B cell (primary cell): ENCODE data around the gene FAM43A. TPM values are rescaled to one million over a fixed set of nuclear protein-coding genes. Genes with fewer than 3 reads are reported as not detected.

Experiments
- ATAC-seq: fragments of 200-7000 bp; cut with Tn5 transposase; one replicate; pipeline ENCODE4 v1.10.0; 2021; ENCODE audit warnings: low read depth, mild to moderate bottlenecking, moderate number of reproducible peaks, moderate library complexity
- CTCF ChIA-PET: fragments of 350-600 bp; sonication (Branson Sonifier 250); formaldehyde crosslinking; loops from one replicate; lab custom pipeline; 2021; ENCODE audit warnings: antibody characterized with exemption, inconsistent platforms; lab: Charles Lee
- POLR2A ChIA-PET: fragments of 350-600 bp; sonication (Branson Sonifier 250); formaldehyde crosslinking; loops from one replicate; lab custom pipeline; 2021; ENCODE audit warnings: antibody characterized with exemption; lab: Charles Lee
- DNase-seq: peaks from one replicate; pipeline ENCODE4 v3.0.0; 2013
- H2AFZ ChIP-seq: 2 replicates; pipeline ENCODE4 v1.6.1; 2012; ENCODE audit warnings: mild to moderate bottlenecking, low read depth, low read length; ENCODE audit not compliant: insufficient read depth, poor library complexity, severe bottlenecking
- H3K27ac ChIP-seq, 2 donors: 1 replicate in 1 of 2; 2 replicates in 1 of 2; pipeline ENCODE4 v1.5.1; 2012 to 2013; ENCODE audit warnings: low read length in 2 of 2, mild to moderate bottlenecking in 2 of 2, moderate library complexity in 1 of 2
- H3K27me3 ChIP-seq, 4 experiments: fragments of 200-600 bp in 1 of 4; sonication (generic) in 1 of 4; replicated peaks in 1 of 4; 1 replicate in 2 of 4; 2 replicates in 2 of 4; pipeline versions ENCODE4 v1.6.1 to v1.7.0; 2013 to 2016; ENCODE audit warnings: low read length in 3 of 4, mild to moderate bottlenecking in 2 of 4, mixed read lengths in 1 of 4, moderate library complexity in 1 of 4; ENCODE audit not compliant: insufficient read depth in 4 of 4, control insufficient read depth in 3 of 4; ENCODE audit errors: control extremely low read depth in 1 of 4
- H3K36me3 ChIP-seq, 2 experiments: replicated peaks in 1 of 2; 1 replicate in 1 of 2; 2 replicates in 1 of 2; pipeline versions ENCODE4 v1.6.1 to v1.7.1; 2013; ENCODE audit warnings: low read length in 1 of 2; ENCODE audit not compliant: insufficient read depth in 2 of 2, control insufficient read depth in 1 of 2; ENCODE audit errors: control extremely low read depth in 1 of 2, extremely low read depth in 1 of 2
- H3K4me1 ChIP-seq, 2 donors: fragments of 200-600 bp in 1 of 2; sonication (generic) in 1 of 2; 1 replicate in 1 of 2; 2 replicates in 1 of 2; pipeline versions ENCODE4 v1.5.1 to v1.6.1; 2013 to 2017; ENCODE audit warnings: low read length in 2 of 2; ENCODE audit not compliant: control insufficient read depth in 2 of 2, insufficient read depth in 2 of 2
- H3K4me2 ChIP-seq: replicated peaks from 2 replicates; pipeline ENCODE3; 2012; ENCODE audit warnings: mild to moderate bottlenecking, low read depth, low read length; ENCODE audit not compliant: poor library complexity, severe bottlenecking
- H3K4me3 ChIP-seq, 5 experiments: fragments of 200-600 bp in 1 of 5; sonication (generic) in 1 of 5; 1 replicate in 3 of 5; 2 replicates in 2 of 5; pipeline versions ENCODE4 v1.5.1 to v1.7.0; 2011 to 2016; ENCODE audit warnings: low read length in 4 of 5, mild to moderate bottlenecking in 4 of 5, low read depth in 2 of 5, control low read depth in 1 of 5, moderate library complexity in 1 of 5; ENCODE audit not compliant: insufficient read depth in 1 of 5; ENCODE audit errors: control extremely low read depth in 1 of 5, extremely low read depth in 1 of 5
- H3K79me2 ChIP-seq: fragments of 200-600 bp; sonication (generic); one replicate; pipeline ENCODE4 v1.6.0; 2016; ENCODE audit warnings: low read length; ENCODE audit not compliant: control insufficient read depth, insufficient read depth
- H3K9ac ChIP-seq: fragments of 200-600 bp; sonication (generic); 2 replicates; pipeline ENCODE4 v1.6.1; 2017; ENCODE audit warnings: mild to moderate bottlenecking, low read length, moderate library complexity
- H3K9me3 ChIP-seq, 3 donors: one replicate each; pipeline versions ENCODE4 v1.6.1 to v1.7.1; 2013; ENCODE audit warnings: low read length in 2 of 3; ENCODE audit not compliant: control insufficient read depth in 2 of 3, insufficient read depth in 1 of 3; ENCODE audit errors: control extremely low read depth in 1 of 3
- H4K20me1 ChIP-seq: 2 replicates; pipeline ENCODE4 v1.6.0; 2012; ENCODE audit warnings: mild to moderate bottlenecking, low read length; ENCODE audit not compliant: insufficient read depth, control insufficient read depth, poor library complexity, severe bottlenecking
- H3K27ac Mint-ChIP-seq: one replicate; pipeline ENCODE4 v1.8.0; 2021; ENCODE audit warnings: mixed read lengths
- H3K27me3 Mint-ChIP-seq: one replicate; pipeline ENCODE4 v1.8.0; 2021; ENCODE audit warnings: mixed read lengths
- H3K4me1 Mint-ChIP-seq: one replicate; pipeline ENCODE4 v1.8.0; 2021; ENCODE audit warnings: mixed read lengths
- H3K4me3 Mint-ChIP-seq: one replicate; pipeline ENCODE4 v1.8.0; 2021; ENCODE audit warnings: mixed read lengths
- H3K9me3 Mint-ChIP-seq: one replicate; pipeline ENCODE4 v1.8.0; 2022; ENCODE audit warnings: mixed read lengths; ENCODE audit not compliant: insufficient read depth
- CTCF ChIP-seq: fragments of 200-600 bp; IDR thresholded peaks from one replicate; pipeline ENCODE4 v1.8.0; 2022; ENCODE audit warnings: antibody characterized with exemption, mild to moderate bottlenecking
- EZH2 ChIP-seq: IDR thresholded peaks from 2 replicates; pipeline ENCODE4 v1.6.1; 2012; ENCODE audit warnings: borderline replicate concordance, low read depth, mild to moderate bottlenecking, moderate library complexity, low read length; ENCODE audit not compliant: insufficient read depth, poor library complexity, severe bottlenecking
- WGBS: methylation state at CpG from one replicate; pipeline ENCODE4 v1.1.5; 2013; ENCODE audit warnings: missing lambda C conversion rate; ENCODE audit not compliant: insufficient coverage; 5-methylcytosine and 5-hydroxymethylcytosine counted together
- intact Hi-C: fragments of 100-400 bp; cut with micrococcal nuclease; formaldehyde crosslinking; loops from one replicate; pipeline ENCODE4 v1.10.0; 2022
- polyA plus RNA-seq: library from polyadenylated mRNA; depleted of rRNA; stranded (reverse); fragments of >200 nt; gene quantifications from 2 replicates; pipeline ENCODE4 v1.2.3, GENCODE V29; 2012
- total RNA-seq, 2 donors: library from RNA; stranded (reverse); fragments of 120-200 nt in 1 of 2; gene quantifications; 1 replicate in 1 of 2; 2 replicates in 1 of 2; pipeline versions ENCODE4 v1.2.3 to v1.2.4, GENCODE V29; 2013 to 2022

Gene FAM43A
- total and polyA plus RNA-seq, 2 donors (not counting 1 experiment from before 2014, with no cell fraction given), result 17.1 to 78.6 TPM

GRCh38 chr3:194705227-194705626 lies 19.5 kb downstream of the FAM43A start:
- no peak overlapping the region for H3K9ac ChIP-seq
- no peak overlapping the region for H2AFZ ChIP-seq
- no peak overlapping the region for H3K27ac ChIP-seq
- no peaks in the 10 kb centered on the region for H3K4me1 ChIP-seq
- H4K20me1 ChIP-seq, result no peaks in the 10 kb centered on the region
- no peaks in the 10 kb centered on the region for H3K4me1 Mint-ChIP-seq
- 83% methylated on average over 8 of the region's 8 CpGs for WGBS
- no peaks in the 10 kb centered on the region for H3K9me3 Mint-ChIP-seq
- no peaks in the 10 kb centered on the region for H3K79me2 ChIP-seq
- peaks cover 3% of the 10 kb centered on the region for H3K27me3 Mint-ChIP-seq
- TF ChIP-seq EZH2, result no peak
- no peak for TF ChIP-seq CTCF
- intact Hi-C loops, result no loop called here
- H3K4me3 ChIP-seq, result no peak overlapping the region
- H3K9me3 ChIP-seq, result peaks cover 0 to 7% (median 4%) of the 10 kb centered on the region in 3 donors
- DNase-seq (no peak), ATAC-seq (no peak)
- H3K36me3 ChIP-seq, result no peaks in the 10 kb centered on the region
- ChIA-PET POLR2A (interaction anchor here (0.7 kb wide), 1 partner anchor 438 kb away, joined by 3 read pairs; no protein-coding TSS in a partner anchor), CTCF (interaction anchor here (1.4 kb wide), 1 partner anchor 23 kb away, joined by 3 read pairs; no protein-coding TSS in a partner anchor)
- no peak overlapping the region for H3K4me2 ChIP-seq
- peaks cover 0 to 6% (median 0%) of the 10 kb centered on the region in 4 experiments for H3K27me3 ChIP-seq
- H3K4me3 Mint-ChIP-seq, result no peak overlapping the region
- no peak overlapping the region for H3K27ac Mint-ChIP-seq

GRCh38 chr3:194705761-194706160 lies 20.1 kb downstream of the FAM43A start:
- Mint-ChIP-seq H3K27ac (peak overlapping the region; percentile 65), H3K4me3 (no peak overlapping the region), H3K4me1 (no peaks in the 10 kb centered on the region), H3K27me3 (peaks cover 3% of the 10 kb centered on the region), H3K9me3 (no peaks in the 10 kb centered on the region)
- ChIA-PET POLR2A (no interaction called here), CTCF (no interaction called here)
- Histone ChIP-seq H3K9me3 (peaks cover 0 to 7% (median 4%) of the 10 kb centered on the region in 3 donors), H3K27me3 (peaks cover 0 to 6% (median 0%) of the 10 kb centered on the region in 4 experiments), H3K4me1 (no peaks in the 10 kb centered on the region), H4K20me1 (no peaks in the 10 kb centered on the region), H3K4me3 (no peak overlapping the region), H3K36me3 (no peaks in the 10 kb centered on the region), H3K27ac (no peak overlapping the region), H3K79me2 (no peaks in the 10 kb centered on the region), H2AFZ (no peak overlapping the region), H3K9ac (no peak overlapping the region), H3K4me2 (no peak overlapping the region)
- TF ChIP-seq EZH2 (no peak), CTCF (no peak)
- 100% methylated on average over 11 of the region's 11 CpGs for WGBS
- intact Hi-C loops, result no loop called here
- ATAC-seq (no peak), DNase-seq (no peak)
